HG03159 (cell line): Measurements from ENCODE around the gene RARG.

Experiments
- ATAC-seq: cut with Tn5 transposase; IDR thresholded peaks from one replicate; pipeline ENCODE4 v1.9.1; 2021; ENCODE audit warnings: mild to moderate bottlenecking, moderate library complexity; ENCODE audit not compliant: unreplicated experiment

Gene RARG

DNA sequence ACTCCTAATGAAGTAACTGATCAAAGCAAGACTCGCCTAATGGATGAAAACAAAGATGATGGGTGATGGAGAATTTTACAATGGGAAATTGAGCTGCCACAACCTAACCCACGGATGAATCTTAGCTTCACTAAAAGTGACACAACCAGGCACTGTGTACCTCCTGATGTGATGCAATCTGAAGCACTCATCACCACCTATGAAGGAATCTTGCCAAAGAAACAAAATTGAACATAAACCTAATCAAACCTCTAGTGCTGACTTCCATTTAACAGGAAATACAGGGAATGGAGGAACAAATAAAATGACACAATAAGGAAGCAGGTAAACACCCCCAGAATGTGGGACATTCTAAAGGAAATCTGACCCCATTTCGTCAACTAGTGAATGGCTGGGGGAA, 13.3 kb upstream of the RARG start:
- ATAC-seq, result no peak

DNA sequence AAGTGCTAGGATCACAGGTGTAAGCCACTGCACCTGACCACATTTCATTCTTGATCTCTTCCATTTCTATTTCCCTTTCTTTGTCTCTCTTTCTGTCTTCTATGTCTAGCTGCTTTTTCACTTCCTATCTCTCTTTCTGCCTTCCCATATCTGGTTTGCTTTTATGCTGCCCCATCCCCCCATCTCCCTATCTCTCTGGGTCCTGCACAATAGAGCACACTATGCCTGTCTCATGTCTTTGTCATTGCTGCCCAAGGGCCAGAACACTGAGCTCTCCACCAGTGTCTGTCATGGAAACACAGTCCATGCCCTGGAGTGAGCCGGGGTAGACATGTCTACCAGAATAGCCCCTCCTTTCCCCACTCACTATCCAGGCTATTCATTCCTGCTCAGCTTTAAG, 12.3 kb upstream of the RARG start:
- ATAC-seq, result no peak

DNA sequence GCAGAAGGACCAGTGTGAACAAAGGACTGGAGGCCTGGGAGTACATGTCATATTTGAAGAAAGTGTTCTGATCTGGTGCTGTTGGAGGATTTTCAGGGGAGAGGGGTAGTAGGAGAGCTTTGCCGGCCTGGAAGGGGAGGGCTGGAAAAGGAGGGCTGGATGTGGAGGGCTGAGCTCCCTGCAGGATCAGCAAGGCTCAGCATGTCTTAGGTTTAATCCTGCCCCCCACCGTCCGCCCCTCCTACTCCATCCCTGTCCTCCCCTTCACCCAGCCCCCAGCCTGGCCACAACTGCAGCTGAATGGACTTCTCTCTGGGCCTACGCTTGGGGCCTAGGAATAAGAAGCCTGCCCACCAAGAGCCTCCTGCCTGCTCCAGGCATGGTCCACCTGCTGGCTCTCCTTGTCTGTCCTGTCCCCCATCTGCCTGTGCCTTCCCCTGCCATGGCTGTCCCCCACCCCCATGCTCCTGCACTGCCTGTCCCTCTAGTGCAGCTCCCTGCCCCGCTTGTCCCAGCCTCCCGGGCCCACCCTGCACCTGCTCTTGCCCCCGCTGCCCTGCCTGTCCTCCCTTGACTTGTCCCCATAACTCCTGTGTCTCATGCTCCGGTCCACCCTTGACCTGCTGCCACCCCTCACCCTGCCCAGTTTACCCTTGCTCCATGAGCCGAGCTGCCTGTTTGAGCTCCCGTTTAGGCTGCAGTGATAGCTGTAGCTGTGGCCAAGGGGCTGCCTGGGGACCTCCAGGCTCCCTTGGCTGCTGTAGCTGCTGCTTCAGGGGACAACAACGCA, 9.8 kb upstream of the RARG start:
- ATAC-seq, result no peak

DNA sequence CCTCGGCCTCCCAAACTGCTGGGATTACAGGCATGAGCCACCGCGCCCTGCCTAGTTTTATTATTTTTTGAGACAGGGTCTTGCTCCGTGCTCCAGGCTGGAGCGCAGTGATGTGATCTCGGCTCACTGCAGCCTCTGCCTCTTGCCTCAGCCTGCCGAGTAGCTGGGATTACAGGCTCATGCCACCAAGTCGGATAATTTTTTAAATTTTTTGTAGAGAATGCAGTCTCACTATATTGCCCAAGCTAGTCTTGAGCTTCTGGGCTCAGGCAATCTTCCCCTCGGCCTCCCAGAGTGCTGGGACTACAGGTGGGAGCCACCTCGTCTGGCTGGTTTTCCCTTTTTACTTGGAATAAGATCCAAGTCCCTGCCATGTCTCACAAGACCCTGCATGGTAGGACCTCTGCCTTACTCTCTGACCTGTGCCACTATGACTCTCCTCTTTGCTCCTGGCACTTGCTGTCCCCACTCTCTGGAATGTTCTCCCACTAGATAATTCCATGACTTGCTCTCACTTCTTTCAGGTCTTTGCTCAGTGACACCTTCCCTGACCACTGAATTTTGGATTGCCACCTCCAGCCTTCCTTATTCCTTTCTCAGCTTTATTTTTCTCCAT, 7.7 kb upstream of the RARG start:
- no peak for ATAC-seq

DNA sequence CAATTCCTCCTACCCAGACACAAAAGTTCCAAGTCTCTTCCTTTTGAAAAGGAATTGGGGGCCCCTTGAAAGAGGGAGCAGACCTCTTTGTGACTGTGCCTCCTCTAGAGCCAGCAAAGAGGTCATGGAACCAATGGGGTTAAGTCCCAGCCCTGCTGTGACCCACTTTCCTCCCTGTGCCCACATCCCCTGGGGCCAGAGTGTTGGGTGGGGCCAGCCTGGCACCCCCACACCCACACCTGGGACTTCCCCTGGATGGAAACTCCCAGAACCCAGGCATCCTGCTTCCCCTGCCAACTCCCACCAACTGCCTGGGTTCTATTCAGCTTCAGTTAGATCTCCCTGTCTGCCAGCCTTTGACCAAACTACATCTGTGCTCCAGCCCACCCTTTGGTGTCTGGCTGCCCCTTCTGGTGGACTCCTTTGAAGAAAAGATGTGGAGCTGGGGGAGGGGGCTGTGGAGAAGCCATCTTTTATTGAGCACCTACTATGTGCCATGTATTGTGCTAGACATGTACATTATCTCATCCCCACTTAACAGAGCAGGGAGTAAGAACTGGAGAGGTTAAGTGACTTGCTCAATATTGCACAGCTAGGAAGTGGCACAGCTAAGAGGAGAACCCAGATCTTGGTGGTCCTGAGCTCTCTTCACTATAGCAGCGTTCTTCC, 4.6 kb upstream of the RARG start:
- no peak for ATAC-seq

DNA sequence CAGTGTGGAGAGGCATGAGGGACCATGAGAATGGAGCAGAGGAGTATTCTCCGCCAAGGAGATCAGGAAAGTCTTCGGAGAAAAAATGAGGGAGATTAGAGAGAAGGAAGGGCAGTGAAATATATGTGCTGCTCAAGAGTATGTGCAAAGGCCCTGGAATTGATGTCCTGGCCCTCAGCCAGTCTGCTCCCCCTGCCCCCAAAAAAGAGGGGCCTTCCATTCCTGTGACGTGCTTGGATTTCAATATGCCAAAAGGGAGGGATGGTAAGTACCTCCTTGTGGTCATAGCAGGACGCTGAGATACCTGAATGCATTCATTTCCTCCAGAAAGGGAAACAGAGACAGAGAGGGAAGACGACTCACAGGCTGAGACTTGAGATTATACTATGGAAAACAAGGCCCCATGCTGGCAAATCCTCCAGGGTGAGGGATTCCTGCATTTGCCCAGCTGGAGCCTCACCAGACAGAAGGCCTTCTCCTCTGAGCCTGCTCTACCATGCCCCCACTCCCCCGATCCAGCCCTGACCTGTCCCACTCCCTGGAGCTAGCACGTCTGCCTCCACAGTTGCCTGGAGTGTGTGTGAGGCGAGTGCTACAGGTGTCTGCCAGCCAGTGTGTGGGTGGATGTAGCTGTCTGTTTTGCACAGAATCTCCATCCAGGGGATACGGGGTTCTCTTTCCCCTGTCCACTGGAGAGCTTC, 3.9 kb upstream of the RARG start:
- ATAC-seq, result no peak

DNA sequence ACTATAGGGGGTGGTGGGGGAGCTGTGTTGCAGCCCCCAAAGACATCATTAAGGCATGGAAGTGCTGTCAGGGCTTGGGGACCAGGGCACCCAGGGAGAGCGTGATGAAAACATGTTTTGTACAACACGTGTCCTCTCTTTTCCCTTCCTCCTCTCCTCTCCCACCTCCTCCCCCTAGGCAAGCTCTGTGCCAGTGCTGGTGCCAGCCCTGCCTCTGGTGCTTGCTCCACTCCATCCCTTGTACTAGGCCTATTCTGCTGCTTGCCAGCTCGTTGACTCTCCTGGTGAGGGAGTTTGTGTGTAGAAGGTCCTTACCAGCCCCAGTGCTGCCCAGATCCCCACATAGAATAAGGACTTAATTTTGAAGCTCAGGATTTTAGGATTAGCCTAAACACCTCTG, 3.2 kb upstream of the RARG start:
- ATAC-seq, result no peak

DNA sequence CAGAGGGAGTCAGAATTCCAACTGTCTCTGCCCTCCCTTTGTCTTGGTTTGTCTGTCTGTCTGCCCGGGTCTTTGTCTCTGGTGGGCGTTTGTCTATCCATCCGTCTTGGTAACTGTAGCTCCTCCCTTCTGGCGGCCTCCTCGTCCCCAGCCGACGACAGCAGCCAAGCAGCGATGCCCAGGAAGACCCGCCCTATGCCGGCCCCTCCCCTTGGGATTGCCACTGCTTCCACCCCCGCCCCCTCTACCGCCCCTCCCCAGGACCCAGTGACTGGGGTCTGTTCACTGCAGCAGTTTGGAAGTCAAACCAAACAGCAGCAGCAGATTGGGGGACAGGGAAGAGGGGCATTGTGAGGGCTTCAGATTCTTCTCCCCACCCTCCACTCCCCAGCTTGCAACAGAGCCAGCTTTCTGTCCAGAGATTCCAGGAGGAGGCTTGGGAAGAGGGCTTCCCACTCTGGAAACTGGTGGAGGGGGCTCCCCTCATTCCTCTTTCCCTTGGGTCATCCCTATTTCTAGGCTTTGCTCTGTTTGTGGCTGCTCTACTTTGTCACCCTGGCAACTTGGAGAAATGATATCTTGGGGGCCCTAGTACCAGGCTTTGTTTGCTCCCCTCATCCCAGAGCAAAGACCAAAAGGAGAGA, 2.4 kb upstream of the RARG start:
- no peak for ATAC-seq

DNA sequence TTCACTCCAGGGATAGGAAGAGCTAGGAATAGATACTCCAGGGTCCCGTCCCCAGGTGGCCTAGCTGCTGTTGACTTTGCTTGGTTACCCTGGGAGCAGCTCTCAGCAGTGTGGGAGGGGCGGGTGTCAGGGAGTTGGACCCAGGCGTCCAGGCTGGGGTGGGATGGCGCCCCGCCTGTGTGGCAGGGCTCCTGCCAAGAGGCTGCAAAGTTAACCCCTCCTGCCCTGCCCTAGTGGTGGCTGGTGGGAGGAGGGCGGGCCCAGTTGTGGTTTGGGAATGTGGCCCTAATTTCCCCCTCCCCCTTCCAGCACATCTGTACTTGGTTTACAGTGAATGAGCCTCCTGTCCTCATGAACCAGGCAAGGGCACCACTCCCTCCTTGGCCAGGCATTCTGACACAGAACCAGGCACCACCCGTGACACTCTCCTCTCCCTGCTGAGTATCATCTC, 1.7 kb upstream of the RARG start:
- no peak for ATAC-seq

DNA sequence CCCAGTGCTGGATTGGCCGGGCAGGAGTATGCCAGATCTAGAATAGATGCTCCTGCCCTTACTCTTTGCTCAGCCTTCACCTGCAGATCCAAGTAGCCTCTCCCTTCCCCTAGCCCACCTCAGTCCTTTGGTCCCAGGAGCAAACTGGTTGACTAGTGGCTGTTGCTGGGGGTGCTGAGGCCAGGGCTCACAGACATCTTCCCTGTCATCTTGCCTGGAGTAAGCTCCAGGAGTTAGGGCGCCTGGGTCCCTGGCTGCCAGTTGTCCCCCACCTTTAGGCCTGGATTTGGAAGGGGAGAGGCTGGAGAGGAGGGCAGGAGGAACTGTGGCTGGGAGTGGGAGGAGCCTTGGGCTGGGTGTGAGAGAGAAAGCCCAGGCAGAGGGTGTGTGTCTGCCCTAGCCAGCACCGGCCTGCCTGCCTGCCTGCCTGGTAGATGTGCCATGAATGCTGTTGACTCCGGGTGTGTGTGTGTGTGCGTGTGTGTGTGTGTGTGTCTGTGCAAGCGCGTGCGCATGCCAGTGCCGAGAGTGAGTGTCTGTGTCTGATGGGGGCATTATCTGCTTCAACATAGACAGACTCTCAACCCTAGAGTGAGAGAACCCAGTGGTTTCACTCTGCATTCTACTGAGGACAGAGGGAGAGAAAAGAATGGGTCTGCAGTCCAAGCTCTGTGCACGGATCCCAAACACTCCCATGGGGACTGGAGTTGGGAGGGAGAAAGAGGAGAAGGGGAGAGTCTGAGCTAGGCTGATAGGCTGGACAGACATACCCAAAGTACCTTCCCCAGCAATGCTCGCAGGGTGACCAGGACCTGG, 845 bp upstream of the RARG start:
- no peak for ATAC-seq

DNA sequence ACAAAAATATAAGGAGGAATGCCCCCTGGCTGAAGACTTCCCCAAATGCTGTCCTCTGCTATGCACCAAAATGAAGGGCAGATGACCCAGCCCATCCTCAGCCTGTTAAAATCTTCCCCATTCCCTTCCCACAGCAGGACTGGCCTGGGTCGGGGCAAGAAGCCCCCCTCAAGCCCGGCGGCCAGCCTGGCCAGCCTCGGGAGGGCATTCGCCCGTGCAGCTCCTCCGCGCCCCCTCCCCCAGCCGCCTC, 413 bp downstream of the RARG start:
- no peak for ATAC-seq

DNA sequence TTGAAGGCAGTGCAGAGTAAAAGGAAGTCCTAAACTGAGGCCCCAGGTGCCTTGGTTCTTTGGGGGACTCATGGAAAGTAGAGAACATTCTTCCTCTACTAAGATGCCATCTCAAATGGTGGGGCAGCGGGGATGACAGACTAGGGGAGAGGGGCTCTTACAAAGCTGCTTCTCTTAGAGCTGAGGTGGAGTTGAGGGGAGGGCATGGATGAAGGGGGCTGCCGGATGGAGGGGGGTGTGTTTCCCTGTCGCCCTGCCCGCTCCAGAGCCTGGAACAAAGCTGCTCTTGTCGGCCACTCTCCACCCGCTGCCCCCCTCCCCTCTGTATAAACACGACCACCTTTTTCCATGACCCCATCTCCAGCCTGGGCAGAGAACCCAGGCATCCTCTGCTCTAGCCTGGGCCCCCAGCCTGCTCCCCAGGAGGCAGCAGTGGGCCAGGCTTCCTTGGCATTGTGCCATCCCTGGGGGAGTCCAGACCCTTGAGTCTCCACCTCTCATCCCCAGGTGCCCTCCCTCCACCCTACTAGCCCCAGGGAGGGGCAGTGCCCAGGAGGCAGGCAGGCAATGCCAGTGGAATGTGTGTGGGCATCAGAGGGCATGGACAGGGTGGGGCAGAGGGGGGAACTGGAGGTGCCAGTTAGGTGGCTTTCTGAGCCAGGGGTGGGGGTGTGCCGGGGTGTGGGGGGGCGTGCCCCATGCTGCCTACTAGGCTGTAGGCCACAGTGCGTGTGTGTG, 1.7 kb downstream of the RARG start:
- no peak for ATAC-seq

DNA sequence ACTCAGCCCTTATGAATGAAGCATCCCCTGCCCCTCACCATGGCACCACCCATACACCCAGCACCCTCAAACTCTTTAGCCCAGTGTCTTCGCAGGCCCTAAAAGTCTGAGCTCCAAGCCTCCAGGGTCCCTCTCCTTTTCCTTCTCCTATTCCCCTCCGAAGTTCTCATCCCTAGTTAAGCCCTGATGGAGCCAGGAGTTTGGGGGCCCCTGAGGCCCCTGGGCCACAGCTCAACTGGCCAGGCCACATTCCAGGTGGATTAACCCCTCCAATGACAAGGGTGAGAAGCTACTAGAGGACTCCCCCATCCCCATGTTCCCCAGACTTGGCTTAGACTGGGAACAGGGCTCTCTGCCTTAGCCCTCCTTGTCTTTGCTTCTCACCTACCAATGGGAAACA, 2.6 kb downstream of the RARG start:
- ATAC-seq, result no peak

DNA sequence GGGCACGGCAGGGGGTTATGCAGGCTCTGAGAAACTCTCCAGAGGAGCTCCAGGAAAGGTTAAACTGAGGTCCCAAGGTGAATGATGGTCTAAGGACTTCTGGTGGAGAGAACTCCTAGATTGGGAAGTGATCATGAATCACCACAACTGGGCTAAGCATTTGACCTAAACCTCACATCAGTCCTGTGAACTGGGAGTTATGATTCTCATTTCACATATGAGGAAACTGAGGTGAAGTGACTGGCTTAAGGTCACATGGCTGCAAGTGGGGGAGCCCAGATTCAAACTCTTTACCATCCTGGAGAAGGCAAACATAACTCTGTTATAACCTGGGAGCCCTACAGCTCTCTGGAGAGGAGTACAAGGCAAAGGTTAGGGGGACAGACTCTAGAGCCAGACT, 4.2 kb downstream of the RARG start:
- no peak for ATAC-seq

DNA sequence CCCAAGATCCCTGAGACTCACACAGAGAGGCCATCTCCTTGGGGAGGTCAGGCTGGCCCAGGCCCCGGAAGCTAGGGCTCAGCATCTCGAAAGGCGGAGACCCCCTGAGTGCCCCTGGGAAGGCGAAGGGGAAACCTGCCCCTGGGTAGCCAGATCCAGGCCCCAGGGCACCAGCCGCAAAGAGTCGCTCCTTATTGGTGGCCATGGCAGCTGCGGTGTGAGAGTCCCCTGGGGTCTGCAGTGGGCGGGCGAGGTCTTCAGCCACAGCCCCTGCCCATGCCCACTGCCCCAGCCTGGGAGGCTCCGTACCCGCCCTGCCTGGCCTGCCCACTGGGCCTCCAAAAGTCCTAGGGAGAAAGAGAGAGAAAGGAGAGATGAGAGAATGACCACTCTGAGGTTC, 4.7 kb downstream of the RARG start:
- no peak for ATAC-seq

DNA sequence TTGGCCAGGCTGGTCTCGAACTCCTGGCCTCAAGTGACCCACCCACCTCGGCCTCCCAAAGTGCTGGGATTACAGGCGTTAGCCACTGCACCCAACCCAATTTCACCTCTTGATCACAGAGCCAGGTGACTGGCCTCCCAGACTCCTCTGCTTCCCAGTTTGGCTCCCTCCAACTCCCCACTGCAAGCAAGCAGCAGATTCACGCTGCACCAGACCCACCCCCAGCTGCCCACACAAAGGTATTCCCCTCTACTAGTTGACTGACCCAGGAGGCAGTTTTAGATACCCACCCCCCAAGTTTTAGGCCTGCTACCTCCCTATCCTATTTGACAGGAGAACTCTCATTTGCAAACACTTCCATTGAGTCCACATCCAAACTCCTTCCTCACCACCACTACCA, 5.2 kb downstream of the RARG start:
- no peak for ATAC-seq

DNA sequence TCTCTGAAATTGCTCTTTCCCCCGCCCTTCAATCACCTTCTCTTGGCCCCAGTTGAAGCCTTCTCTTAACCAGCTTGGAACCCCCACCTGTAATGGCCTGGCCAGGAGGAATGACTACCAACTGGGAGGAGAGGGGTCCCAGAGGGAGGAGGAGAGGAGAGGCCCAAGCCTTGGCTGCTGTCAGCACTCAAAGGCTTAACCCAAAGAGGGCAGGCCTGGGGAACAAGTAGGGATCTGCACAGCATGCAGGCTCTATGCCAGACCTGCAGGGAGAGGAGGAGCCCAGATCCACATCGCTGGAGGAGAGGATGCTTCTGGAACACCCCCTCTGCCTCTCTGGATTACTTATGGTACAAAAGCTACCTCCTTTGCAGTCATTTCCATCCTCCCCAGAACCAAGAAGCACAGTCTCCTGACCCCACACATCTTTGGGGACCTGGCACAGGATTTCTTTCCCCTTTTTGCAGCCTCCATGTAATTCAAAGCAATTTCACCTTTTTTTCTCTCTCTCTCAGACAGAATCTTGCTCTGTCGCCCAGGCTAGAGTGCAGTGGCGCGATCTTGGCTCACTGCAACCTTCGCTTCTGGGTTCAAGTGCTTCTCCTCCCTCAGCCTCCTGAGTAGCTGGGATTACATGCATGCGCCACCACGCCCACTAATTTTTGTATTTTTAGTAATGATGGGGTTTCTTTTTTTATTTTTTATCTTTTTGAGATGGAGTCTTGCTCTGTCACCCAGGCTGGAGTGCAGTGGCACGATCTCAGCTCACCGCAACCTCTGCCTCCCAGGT, 6.2 kb downstream of the RARG start:
- ATAC-seq, result no peak

DNA sequence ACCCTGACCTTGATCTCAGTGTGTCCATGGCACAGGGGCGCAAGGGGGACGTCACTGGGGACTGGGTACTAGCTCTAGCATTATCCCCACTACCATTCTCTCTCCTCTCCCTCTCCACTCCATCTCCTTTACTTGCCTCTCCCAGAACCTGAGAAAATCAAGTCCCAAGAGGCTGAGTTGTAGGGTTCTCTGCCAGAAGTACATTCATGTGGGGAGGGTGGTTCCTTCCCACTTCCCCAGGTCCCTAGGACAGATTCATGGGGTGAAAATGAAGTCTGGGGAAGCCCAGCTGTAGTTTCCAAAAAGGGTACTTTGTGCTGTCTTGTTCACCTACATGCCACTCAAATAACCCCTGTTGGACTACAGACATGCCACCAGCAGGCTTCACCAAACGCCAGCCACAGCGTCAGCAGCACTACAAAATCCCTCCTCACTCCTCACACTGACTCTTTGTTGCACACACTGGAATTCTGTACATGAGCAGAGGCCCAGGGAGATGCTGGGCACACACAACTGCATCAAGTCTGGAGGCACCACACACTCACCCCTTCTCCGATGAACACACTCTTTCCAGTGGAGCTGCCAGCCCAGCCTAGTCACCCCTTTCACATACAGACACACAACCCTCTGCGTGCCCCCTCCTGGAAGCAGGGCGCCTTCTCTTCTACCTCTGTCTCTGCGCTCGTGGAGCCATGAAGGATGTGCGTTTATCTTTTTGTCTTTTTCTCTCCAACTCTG, 6.9 kb downstream of the RARG start:
- ATAC-seq, result no peak
